ENCODE results near the gene ZMYND11. TPM values are rescaled to one million over a fixed set of nuclear protein-coding genes. Genes with fewer than 3 reads are reported as not detected.

Gene ZMYND11
- total and polyA plus RNA-seq, 12 donors, result 23.6 to 153 (median 63.6) TPM

DNA sequence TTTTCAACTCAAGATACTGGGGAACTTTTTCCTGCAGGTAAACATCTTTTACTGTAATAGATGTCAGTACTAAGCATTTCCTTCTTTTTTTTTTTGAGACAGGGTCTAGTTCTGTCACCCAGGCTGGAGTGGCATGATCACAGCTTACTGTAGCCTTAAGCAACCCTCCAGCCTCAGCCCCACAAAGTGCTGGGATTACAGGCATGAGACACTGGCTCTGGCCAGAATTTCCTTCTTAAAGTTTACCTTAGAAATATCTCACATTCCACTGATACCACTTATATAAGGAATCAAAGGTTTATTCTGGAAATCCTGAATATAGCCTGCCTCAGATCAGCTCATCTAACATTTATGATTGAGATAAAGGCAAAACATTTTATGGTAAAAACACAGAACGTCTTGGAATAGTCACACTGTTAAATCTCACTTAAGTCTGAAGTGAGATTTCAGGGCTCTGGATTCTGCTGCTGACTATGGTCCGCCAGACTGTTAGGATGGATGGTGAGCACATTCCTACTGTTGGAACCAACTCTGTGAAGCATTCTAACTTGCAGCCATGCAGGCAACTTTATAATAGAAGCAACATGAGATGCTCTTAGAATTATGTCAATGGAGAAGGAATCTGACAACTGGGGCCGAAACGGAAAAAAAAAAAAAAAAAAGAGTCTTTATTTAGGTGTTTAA, 151.9 kb downstream of the ZMYND11 start:
- intact Hi-C loops (cut with DNase I), result no loop called here
- TF ChIP-seq, protein P1, sequence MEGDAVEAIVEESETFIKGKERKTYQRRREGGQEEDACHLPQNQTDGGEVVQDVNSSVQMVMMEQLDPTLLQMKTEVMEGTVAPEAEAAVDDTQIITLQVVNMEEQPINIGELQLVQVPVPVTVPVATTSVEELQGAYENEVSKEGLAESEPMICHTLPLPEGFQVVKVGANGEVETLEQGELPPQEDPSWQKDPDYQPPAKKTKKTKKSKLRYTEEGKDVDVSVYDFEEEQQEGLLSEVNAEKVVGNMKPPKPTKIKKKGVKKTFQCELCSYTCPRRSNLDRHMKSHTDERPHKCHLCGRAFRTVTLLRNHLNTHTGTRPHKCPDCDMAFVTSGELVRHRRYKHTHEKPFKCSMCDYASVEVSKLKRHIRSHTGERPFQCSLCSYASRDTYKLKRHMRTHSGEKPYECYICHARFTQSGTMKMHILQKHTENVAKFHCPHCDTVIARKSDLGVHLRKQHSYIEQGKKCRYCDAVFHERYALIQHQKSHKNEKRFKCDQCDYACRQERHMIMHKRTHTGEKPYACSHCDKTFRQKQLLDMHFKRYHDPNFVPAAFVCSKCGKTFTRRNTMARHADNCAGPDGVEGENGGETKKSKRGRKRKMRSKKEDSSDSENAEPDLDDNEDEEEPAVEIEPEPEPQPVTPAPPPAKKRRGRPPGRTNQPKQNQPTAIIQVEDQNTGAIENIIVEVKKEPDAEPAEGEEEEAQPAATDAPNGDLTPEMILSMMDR (IDR thresholded peaks at IDR 0.05), result no peak
- no peak for TF ChIP-seq POLR2A (IDR thresholded peaks at IDR 0.05)
- no peaks in the 10 kb centered on the region for H3K4me1 ChIP-seq (replicated peaks in 1 of 2)
- H3K9me3 ChIP-seq (replicated peaks in 1 of 3), result no peaks in the 10 kb centered on the region
- no peak for DNase-seq
- no peak overlapping the region for H3K4me3 ChIP-seq
- H3K27me3 ChIP-seq, result no peaks in the 10 kb centered on the region
- WGBS, 4 donors, result 87 to 89% (median 89%) methylated on average over 4 of the region's 4 CpGs
- no peak overlapping the region for H3K27ac ChIP-seq
- peaks cover 0 to 29% of the 10 kb centered on the region in 2 donors for H3K36me3 ChIP-seq (replicated peaks in 1 of 2)

DNA sequence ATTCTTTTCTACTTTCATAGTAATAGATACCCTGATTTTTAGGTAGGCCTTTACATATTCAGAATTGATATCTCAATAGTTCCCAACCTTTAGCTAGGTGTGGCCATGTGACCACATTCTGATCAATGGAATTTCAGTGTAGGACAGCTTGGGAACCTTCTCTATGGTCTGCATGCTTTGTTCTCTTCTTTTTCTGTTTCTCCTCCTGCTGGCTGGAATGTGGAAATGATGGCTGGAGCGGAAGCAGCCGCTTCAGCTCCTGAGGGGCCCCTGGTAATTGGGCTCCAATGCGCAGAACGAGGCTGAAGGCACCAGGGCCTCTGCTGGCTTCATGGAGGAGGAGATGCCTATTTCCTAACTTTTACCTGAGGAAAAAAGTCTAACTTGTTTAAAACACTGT, 152.6 kb downstream of the ZMYND11 start:
- Histone ChIP-seq H3K27ac (no peak overlapping the region), H3K36me3 (replicated peaks in 1 of 2) (peaks cover 0 to 23% of the 10 kb centered on the region in 2 donors)
- WGBS, 4 donors, result 93 to 99% (median 98%) methylated on average over 4 of the region's 4 CpGs

DNA sequence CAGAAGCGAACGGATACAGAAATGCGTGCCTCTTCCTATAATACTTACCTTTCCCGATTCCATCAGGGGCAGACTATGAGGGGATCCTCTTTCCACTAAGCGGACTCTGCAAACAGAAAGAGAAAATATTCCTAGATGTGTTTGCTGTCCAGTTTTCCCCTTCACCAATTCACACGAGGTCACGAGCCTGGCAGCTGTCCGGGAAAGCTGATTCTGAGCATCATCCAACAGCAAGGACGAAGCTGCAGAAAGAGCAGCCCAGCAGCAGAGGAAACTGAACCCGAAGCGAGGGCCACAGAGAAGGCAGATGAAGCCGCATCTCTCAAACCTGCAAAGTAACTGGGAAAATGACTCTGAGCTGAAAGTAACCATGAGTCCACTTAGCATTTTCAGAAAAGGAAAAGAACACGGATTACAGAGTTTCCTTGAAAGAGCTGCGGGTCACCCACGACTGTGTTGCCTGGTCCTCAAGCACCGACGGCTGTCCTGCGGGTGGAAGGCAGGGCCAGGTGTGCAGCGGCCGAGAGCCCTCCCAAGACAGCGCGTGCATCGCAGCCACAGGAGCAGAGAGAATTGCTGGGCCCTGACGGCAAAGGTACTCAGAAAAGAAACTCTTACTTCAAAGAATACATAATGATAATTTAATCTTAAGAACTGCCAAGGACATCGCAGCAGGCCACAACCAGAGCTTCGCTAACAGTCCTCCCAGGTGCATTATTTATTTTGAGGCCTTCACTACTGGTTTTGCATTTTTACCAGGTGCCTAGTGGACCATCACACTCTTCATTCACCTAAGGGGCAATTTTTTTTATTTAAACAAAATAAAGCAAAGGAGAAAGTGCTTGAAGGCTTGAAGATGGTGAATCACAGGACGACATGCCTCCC, 153.3 kb downstream of the ZMYND11 start:
- Histone ChIP-seq H3K4me1 (replicated peaks in 1 of 2) (no peaks in the 10 kb centered on the region), H3K36me3 (replicated peaks in 1 of 2) (peaks cover 0 to 16% of the 10 kb centered on the region in 2 donors), H3K27me3 (no peaks in the 10 kb centered on the region), H3K4me3 (no peak overlapping the region), H3K9me3 (replicated peaks in 1 of 3) (no peaks in the 10 kb centered on the region), H3K27ac (no peak overlapping the region)
- intact Hi-C loops (cut with DNase I), result no loop called here
- WGBS, 4 donors, result 92 to 94% (median 93%) methylated on average over 26 to 27 of the region's 27 CpGs
- no peak for DNase-seq
- no peak for TF ChIP-seq POLR2A (IDR thresholded peaks at IDR 0.05)
- TF ChIP-seq, protein P1 (IDR thresholded peaks at IDR 0.05), result no peak

More for the DNA sequence above, 152.6 kb downstream of the ZMYND11 start:
- no peak overlapping the region for H3K4me3 ChIP-seq
- H3K4me1 ChIP-seq (replicated peaks in 1 of 2), result no peaks in the 10 kb centered on the region
- TF ChIP-seq POLR2A (IDR thresholded peaks at IDR 0.05), result no peak
- TF ChIP-seq, protein P1 (IDR thresholded peaks at IDR 0.05), result no peak
- no peak for DNase-seq
- no peaks in the 10 kb centered on the region for H3K9me3 ChIP-seq (replicated peaks in 1 of 3)
- intact Hi-C loops (cut with DNase I), result no loop called here
- no peaks in the 10 kb centered on the region for H3K27me3 ChIP-seq

DNA sequence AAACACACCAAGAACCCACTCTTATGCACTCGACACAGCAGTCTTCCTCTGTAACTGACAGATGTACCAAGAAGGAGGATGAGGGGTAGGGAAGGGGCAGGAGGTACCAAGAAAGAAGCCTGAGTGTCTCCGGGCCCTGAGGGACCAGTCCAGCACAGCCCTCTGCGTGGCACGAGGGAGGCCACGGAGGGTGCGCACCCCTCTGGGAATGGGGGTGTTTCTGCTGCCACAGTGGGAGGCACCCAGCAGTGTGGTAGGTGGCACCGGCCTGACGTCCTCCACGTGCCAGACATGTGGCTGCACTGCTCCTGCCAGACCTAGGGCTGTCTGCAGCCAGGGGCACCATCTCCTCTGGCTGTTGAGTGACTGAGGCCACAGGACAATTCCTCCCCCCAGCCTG, 154.3 kb downstream of the ZMYND11 start:
- no peaks in the 10 kb centered on the region for H3K27me3 ChIP-seq
- no peak for DNase-seq
- no peaks in the 10 kb centered on the region for H3K9me3 ChIP-seq (replicated peaks in 1 of 3)
- H3K36me3 ChIP-seq (replicated peaks in 1 of 2), result peaks cover 0 to 16% of the 10 kb centered on the region in 2 donors
- H3K27ac ChIP-seq, result no peak overlapping the region
- WGBS, 4 donors, result 91 to 97% (median 96%) methylated on average over 3 to 9 of the region's 9 CpGs
- no peaks in the 10 kb centered on the region for H3K4me1 ChIP-seq (replicated peaks in 1 of 2)
- no peak overlapping the region for H3K4me3 ChIP-seq
- TF ChIP-seq, protein P1 (IDR thresholded peaks at IDR 0.05), result no peak
- TF ChIP-seq POLR2A (IDR thresholded peaks at IDR 0.05), result no peak
- intact Hi-C loops (cut with DNase I), result no loop called here
